HepG2 (cell line): ENCODE data around the gene CKS1B. TPM values are rescaled to one million over a fixed set of nuclear protein-coding genes. Genes with fewer than 3 reads are reported as not detected.

ENCODE experiments used
- CCAR2 ChIP-seq: fragments of 200-400 bp; formaldehyde crosslinking; optimal IDR thresholded peaks from 2 replicates; pipeline ENCODE3; 2018; ENCODE audit warnings: low read depth, mild to moderate bottlenecking, low read length, moderate library complexity
- CREB1 ChIP-seq, 2 experiments: fragments of 450-650 bp in 1 of 2; IDR thresholded peaks; 2 replicates each; pipeline ENCODE4 v1.6.1; 2016 to 2017; ENCODE audit warnings: control low read depth in 1 of 2, mild to moderate bottlenecking in 1 of 2, missing compliant biosample characterization in 1 of 2, missing genetic modification characterization in 1 of 2
- HNRNPH1 ChIP-seq: fragments of 200-400 bp; formaldehyde crosslinking; optimal IDR thresholded peaks from 2 replicates; pipeline ENCODE3; 2017; ENCODE audit warnings: mild to moderate bottlenecking, low read depth, low read length
- KMT2B ChIP-seq: IDR thresholded peaks from 2 replicates; pipeline ENCODE4 v1.6.1; 2016; ENCODE audit warnings: missing genetic modification reagents, missing compliant biosample characterization
- MED8 ChIP-seq: sonication (generic); formaldehyde crosslinking; IDR thresholded peaks from 2 replicates; pipeline ENCODE4 v1.8.1; 2023; ENCODE audit warnings: mild to moderate bottlenecking, missing genetic modification reagents; ENCODE audit not compliant: insufficient replicate concordance
- MYPOP ChIP-seq: sonication (generic); formaldehyde crosslinking; IDR thresholded peaks from 2 replicates; pipeline ENCODE4 v1.8.1; 2023; ENCODE audit warnings: mild to moderate bottlenecking, moderate library complexity, missing genetic modification reagents
- NONO ChIP-seq, 2 experiments: fragments of 450-650 bp in 1 of 2; sonication (generic) in 1 of 2; formaldehyde crosslinking in 1 of 2; IDR thresholded peaks in 1 of 2; conservative IDR thresholded peaks in 1 of 2; 2 replicates each; pipeline versions ENCODE4 v1.6.1 to v1.8.0; 2017 to 2022; ENCODE audit warnings: mild to moderate bottlenecking in 1 of 2, missing genetic modification reagents in 1 of 2, moderate library complexity in 1 of 2
- POLR2AphosphoS2 ChIP-seq: IDR thresholded peaks from 2 replicates; pipeline ENCODE4 v1.6.1; 2011; ENCODE audit warnings: low read depth, low read length, improper control_type of control experiment
- RAD51 ChIP-seq: fragments of 450-650 bp; IDR thresholded peaks from 2 replicates; pipeline ENCODE4 v1.6.1; 2016; ENCODE audit warnings: borderline replicate concordance
- RXRB ChIP-seq: IDR thresholded peaks from 2 replicates; pipeline ENCODE4 v1.6.1; 2016; ENCODE audit warnings: borderline replicate concordance, missing genetic modification reagents, missing compliant biosample characterization
- SOX6 ChIP-seq, 2 experiments: fragments of 450-650 bp in 1 of 2; sonication (generic) in 1 of 2; formaldehyde crosslinking in 1 of 2; IDR thresholded peaks; 2 replicates each; pipeline versions ENCODE4 v1.4.0 to v1.6.1; 2017 to 2020; ENCODE audit warnings: antibody characterized with exemption in 1 of 2, mild to moderate bottlenecking in 1 of 2, missing genetic modification reagents in 1 of 2
- TSC22D2 ChIP-seq: sonication (generic); formaldehyde crosslinking; IDR thresholded peaks from 2 replicates; pipeline ENCODE4 v1.5.1; 2020; ENCODE audit warnings: missing genetic modification reagents, mild to moderate bottlenecking, borderline replicate concordance
- ZBTB44 ChIP-seq: sonication (generic); formaldehyde crosslinking; IDR thresholded peaks from 2 replicates; pipeline ENCODE4 v1.4.0; 2020; ENCODE audit warnings: missing genetic modification reagents
- ZFY ChIP-seq: sonication (generic); formaldehyde crosslinking; IDR thresholded peaks from 2 replicates; pipeline ENCODE4 v1.4.0; 2020; ENCODE audit warnings: missing genetic modification reagents
- ZNF530 ChIP-seq: sonication (generic); formaldehyde crosslinking; IDR thresholded peaks from 2 replicates; pipeline ENCODE4 v1.5.0; 2020; ENCODE audit warnings: low read depth, mild to moderate bottlenecking, missing genetic modification reagents
- ZNF572 ChIP-seq: sonication (generic); formaldehyde crosslinking; IDR thresholded peaks from 2 replicates; pipeline ENCODE4 v1.5.1; 2020; ENCODE audit warnings: mild to moderate bottlenecking, missing genetic modification reagents
- polyA plus RNA-seq, 8 experiments: library from polyadenylated mRNA; depleted of rRNA in 3 of 8; stranded (reverse) in 7 of 8; unstranded in 1 of 8; fragments of >200 nt; fragmentation: Illumina TruSeq in 4 of 8; extraction: Trizol in 4 of 8; gene quantifications; 2 replicates each; pipeline versions ENCODE4 v1.2.1 to v1.2.3, GENCODE V29; 2011 to 2016; ENCODE audit warnings: low read depth in 4 of 8, missing spikeins in 1 of 8, mixed read lengths in 1 of 8; ENCODE audit not compliant: insufficient read depth in 1 of 8
- total RNA-seq, 5 experiments: library from RNA; depleted of rRNA; stranded (reverse); fragments of >200 nt; fragmentation: Illumina TruSeq; extraction: Trizol; gene quantifications; 2 replicates each; pipeline ENCODE4 v1.2.3, GENCODE V29; 2016; ENCODE audit warnings: low read depth in 1 of 5
- TF ChIP-seq, protein P1 (sequence below): sonication (generic); formaldehyde crosslinking; IDR thresholded peaks from 2 replicates; pipeline ENCODE4 v1.4.0; 2020; ENCODE audit warnings: mild to moderate bottlenecking, missing genetic modification reagents, borderline replicate concordance
- TF ChIP-seq, protein P2 (sequence below): sonication (generic); formaldehyde crosslinking; IDR thresholded peaks from 2 replicates; pipeline ENCODE4 v1.4.0; 2020; ENCODE audit warnings: missing genetic modification reagents

The CKS1B gene
- total and polyA plus RNA-seq, 2 of the 13 experiments (the other 11 are each of a cell fraction or from before 2014, with no cell fraction given), result 217 to 222 TPM

DNA sequence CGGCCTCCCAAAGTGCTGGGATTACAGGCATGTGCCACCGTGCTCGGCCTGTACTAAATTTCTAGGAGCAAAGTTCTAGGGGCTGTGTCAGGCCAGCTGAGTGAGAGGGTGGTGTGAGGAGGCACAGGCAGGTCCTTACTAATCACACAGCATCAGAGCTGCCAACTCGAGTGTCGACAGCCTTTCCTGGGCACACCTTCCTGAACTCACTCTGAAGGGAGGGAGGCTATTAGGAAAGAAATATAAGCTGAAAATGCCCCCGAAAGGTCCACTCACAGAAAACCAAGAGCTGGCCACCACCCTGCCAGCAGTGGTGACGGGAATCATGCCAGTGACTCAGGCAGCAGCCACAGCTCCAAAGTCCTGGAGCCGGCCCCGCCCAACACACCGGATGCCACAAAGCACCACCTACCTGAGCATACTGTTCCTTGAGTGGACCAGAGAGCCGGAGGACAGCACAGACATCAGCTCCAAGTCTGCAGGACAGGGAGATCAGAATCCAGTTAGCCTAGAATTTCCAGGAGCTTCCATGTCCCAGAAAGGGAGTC, 42.5 kb upstream of the CKS1B start (continued):
- TF ChIP-seq, protein P1, sequence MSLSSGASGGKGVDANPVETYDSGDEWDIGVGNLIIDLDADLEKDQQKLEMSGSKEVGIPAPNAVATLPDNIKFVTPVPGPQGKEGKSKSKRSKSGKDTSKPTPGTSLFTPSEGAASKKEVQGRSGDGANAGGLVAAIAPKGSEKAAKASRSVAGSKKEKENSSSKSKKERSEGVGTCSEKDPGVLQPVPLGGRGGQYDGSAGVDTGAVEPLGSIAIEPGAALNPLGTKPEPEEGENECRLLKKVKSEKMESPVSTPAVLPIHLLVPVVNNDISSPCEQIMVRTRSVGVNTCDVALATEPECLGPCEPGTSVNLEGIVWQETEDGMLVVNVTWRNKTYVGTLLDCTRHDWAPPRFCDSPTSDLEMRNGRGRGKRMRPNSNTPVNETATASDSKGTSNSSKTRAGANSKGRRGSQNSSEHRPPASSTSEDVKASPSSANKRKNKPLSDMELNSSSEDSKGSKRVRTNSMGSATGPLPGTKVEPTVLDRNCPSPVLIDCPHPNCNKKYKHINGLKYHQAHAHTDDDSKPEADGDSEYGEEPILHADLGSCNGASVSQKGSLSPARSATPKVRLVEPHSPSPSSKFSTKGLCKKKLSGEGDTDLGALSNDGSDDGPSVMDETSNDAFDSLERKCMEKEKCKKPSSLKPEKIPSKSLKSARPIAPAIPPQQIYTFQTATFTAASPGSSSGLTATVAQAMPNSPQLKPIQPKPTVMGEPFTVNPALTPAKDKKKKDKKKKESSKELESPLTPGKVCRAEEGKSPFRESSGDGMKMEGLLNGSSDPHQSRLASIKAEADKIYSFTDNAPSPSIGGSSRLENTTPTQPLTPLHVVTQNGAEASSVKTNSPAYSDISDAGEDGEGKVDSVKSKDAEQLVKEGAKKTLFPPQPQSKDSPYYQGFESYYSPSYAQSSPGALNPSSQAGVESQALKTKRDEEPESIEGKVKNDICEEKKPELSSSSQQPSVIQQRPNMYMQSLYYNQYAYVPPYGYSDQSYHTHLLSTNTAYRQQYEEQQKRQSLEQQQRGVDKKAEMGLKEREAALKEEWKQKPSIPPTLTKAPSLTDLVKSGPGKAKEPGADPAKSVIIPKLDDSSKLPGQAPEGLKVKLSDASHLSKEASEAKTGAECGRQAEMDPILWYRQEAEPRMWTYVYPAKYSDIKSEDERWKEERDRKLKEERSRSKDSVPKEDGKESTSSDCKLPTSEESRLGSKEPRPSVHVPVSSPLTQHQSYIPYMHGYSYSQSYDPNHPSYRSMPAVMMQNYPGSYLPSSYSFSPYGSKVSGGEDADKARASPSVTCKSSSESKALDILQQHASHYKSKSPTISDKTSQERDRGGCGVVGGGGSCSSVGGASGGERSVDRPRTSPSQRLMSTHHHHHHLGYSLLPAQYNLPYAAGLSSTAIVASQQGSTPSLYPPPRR, result peak; percentile 33; the same call in 1 of the 2 replicates
- TF ChIP-seq RAD51 (no peak), RXRB (CRISPR knock-in tag) (no peak), HNRNPH1 (no peak), NONO (IDR thresholded peaks at IDR 0.05) (no peak), NONO (CRISPR knock-in tag; conservative IDR thresholded peaks at IDR 0.05) (no peak), ZNF530 (no peak), ZBTB44 (CRISPR knock-in tag) (no peak), KMT2B (CRISPR knock-in tag) (no peak), TSC22D2 (CRISPR knock-in tag) (no peak), CREB1 (IDR thresholded peaks at IDR 0.05) (peak; percentile 25; the same call in 1 of the 2 replicates), CREB1 (CRISPR knock-in tag; IDR thresholded peaks at IDR 0.05) (peak; percentile 51), SOX6 (IDR thresholded peaks at IDR 0.05) (no peak), SOX6 (CRISPR knock-in tag; IDR thresholded peaks at IDR 0.05) (peak; percentile 44; the same call in 1 of the 2 replicates), MYPOP (CRISPR knock-in tag) (no peak), POLR2AphosphoS2 (no peak), ZFY (peak; percentile 62), MED8 (CRISPR knock-in tag) (no peak), CCAR2 (no peak), ZNF572 (CRISPR knock-in tag) (no peak)
- TF ChIP-seq, protein P2, sequence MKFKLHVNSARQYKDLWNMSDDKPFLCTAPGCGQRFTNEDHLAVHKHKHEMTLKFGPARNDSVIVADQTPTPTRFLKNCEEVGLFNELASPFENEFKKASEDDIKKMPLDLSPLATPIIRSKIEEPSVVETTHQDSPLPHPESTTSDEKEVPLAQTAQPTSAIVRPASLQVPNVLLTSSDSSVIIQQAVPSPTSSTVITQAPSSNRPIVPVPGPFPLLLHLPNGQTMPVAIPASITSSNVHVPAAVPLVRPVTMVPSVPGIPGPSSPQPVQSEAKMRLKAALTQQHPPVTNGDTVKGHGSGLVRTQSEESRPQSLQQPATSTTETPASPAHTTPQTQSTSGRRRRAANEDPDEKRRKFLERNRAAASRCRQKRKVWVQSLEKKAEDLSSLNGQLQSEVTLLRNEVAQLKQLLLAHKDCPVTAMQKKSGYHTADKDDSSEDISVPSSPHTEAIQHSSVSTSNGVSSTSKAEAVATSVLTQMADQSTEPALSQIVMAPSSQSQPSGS (CRISPR knock-in tag), result 0 out of 2 replicates have a peak, but pooled peaks have one; percentile 20
